ENCODE results near the gene RANBP1.

Gene RANBP1

GRCh38 chr22:20172141-20172613 is 56.3 kb downstream of the RANBP1 start:
- Histone ChIP-seq H3K9me3 (no peaks in the 10 kb centered on the region), H3K4me1 (no peaks in the 10 kb centered on the region), H3K27me3 (ENCODE audit: low read depth) (no peaks in the 10 kb centered on the region), H3K36me3 (replicated peaks) (no peaks in the 10 kb centered on the region), H3K4me3 (no peak overlapping the region)
- DNase-seq (ENCODE audit: low spot score in 2 of 2) = no peak
- in situ Hi-C loops (cut with MboI; ENCODE audit: low sequenced_read_pairs) = no loop called here

- Histone ChIP-seq H3K9me3 (no peaks in the 10 kb centered on the region), H3K4me3 (no peak overlapping the region), H3K27me3 (ENCODE audit: low read depth) (no peaks in the 10 kb centered on the region), H3K36me3 (replicated peaks) (no peaks in the 10 kb centered on the region), H3K4me1 (no peaks in the 10 kb centered on the region)
- in situ Hi-C loops (cut with MboI; ENCODE audit: low sequenced_read_pairs) = no loop called here
- no peak for DNase-seq (ENCODE audit: low spot score in 2 of 2)
These were observed 57.3 kb downstream of the RANBP1 start for GRCh38 chr22:20173246-20173645.

- H3K4me1 ChIP-seq = no peaks in the 10 kb centered on the region
- no peaks in the 10 kb centered on the region for H3K9me3 ChIP-seq
- in situ Hi-C loops (cut with MboI; ENCODE audit: low sequenced_read_pairs) = no loop called here
- DNase-seq (ENCODE audit: low spot score in 2 of 2) = no peak
- H3K36me3 ChIP-seq (replicated peaks) = no peaks in the 10 kb centered on the region
- H3K27me3 ChIP-seq (ENCODE audit: low read depth) = no peaks in the 10 kb centered on the region
- H3K4me3 ChIP-seq = no peak overlapping the region
These were observed 57.9 kb downstream of the RANBP1 start for GRCh38 chr22:20173772-20174171.

- in situ Hi-C loops (cut with MboI; ENCODE audit: low sequenced_read_pairs) = no loop called here
- DNase-seq (ENCODE audit: low spot score in 2 of 2) = no peak
- no peaks in the 10 kb centered on the region for H3K4me1 ChIP-seq
- H3K9me3 ChIP-seq = no peaks in the 10 kb centered on the region
- H3K4me3 ChIP-seq = no peak overlapping the region
- no peaks in the 10 kb centered on the region for H3K27me3 ChIP-seq (ENCODE audit: low read depth)
- no peaks in the 10 kb centered on the region for H3K36me3 ChIP-seq (replicated peaks)
These were observed 59.1 kb downstream of the RANBP1 start for GRCh38 chr22:20174785-20175596.

GRCh38 chr22:20175597-20175900 is 59.6 kb downstream of the RANBP1 start:
- H3K9me3 ChIP-seq = no peaks in the 10 kb centered on the region
- no peak overlapping the region for H3K4me3 ChIP-seq
- no peaks in the 10 kb centered on the region for H3K4me1 ChIP-seq
- in situ Hi-C loops (cut with MboI; ENCODE audit: low sequenced_read_pairs) = no loop called here
- DNase-seq (ENCODE audit: low spot score in 2 of 2) = no peak
- no peaks in the 10 kb centered on the region for H3K36me3 ChIP-seq (replicated peaks)
- no peaks in the 10 kb centered on the region for H3K27me3 ChIP-seq (ENCODE audit: low read depth)

GRCh38 chr22:20176421-20177085 is 60.6 kb downstream of the RANBP1 start:
- no peaks in the 10 kb centered on the region for H3K9me3 ChIP-seq
- no peaks in the 10 kb centered on the region for H3K36me3 ChIP-seq (replicated peaks)
- no peak for DNase-seq (ENCODE audit: low spot score in 2 of 2)
- in situ Hi-C loops (cut with MboI; ENCODE audit: low sequenced_read_pairs) = no loop called here
- no peaks in the 10 kb centered on the region for H3K4me1 ChIP-seq
- no peak overlapping the region for H3K4me3 ChIP-seq
- no peaks in the 10 kb centered on the region for H3K27me3 ChIP-seq (ENCODE audit: low read depth)
